Anterior cingulate cortex (tissue), 58 donors: ENCODE measurements around the gene SHC3.

ENCODE experiments used
- DNase-seq, 58 donors: peaks; one replicate each; lab custom pipeline; 2025; lab: John Stamatoyannopoulos, UW

SHC3 gene

DNA sequence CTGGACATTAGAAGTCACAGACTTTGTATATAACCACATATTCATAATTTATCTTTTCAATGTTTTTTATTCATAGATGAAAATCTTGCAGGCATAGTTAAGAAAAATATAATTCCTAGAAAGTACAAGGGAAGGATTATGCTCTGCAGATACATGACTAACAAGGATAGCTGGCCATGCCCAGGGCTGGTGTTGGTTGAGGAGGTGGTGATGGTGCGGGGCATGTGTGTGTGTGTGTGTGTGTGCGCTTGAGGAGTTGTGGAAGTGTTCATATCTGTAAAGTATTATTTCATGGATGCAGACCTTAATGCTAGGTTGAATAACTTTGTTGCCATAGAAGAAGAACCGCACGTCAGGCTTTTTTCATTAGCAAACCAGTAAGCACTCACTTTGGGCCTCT, 186.1 kb downstream of the SHC3 start:
- DNase-seq = no peak

DNA sequence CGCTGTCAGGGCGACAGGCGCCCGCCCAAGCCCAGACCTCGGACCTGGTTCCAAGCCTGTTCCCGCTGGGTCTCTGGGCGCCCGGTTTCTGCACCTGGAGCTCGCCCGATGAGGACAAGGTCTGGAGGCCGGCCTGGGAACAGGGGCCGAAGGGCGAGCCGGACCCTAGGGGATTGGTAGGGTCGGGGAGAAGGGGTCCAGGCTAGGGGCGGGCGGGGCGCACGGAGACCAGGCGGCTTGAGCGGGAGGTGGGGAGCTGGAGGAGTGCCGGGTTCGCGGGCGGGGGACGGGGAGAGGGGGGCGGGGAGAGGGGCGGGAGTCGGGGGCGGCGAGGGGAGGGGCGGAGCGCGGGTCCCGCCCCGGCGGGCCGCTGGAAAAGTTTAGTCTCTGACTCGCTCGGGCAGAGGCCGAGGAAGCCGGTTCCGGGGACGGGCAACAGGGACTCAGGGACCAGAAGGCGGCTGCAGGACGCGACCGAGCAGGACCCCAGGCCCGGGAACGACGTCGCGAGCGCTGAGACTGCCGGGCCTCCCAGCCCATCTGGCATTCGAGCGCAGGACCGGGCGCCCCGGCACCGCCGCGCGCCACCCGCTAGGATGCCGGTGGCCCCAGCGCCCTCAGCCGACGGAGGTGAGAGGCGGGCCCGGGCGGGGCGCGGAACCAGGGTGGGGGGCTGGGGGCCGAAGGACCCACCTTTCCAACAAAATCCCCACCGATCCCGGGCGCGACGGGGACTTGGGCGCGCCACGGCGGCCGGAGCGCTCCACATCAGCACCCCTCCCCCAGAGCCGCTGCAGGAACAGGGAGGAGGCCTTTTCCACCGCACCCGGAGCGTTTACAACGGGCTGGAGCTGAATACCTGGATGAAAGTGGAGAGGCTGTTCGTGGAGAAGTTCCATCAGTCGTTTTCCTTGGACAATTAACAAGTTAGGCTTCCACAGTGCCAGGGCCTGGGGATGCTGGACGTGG, 187.3 kb downstream of the SHC3 start, which contains the start of gene S1PR3:
S1PR3 (plus strand) TSS at position 403 of the 969 bp plus-strand sequence. CDS start 9,733 bp downstream, outside the sequence.
- peak in 14 of 58 donors; percentile 8 to 58 (median 24) for DNase-seq

DNA sequence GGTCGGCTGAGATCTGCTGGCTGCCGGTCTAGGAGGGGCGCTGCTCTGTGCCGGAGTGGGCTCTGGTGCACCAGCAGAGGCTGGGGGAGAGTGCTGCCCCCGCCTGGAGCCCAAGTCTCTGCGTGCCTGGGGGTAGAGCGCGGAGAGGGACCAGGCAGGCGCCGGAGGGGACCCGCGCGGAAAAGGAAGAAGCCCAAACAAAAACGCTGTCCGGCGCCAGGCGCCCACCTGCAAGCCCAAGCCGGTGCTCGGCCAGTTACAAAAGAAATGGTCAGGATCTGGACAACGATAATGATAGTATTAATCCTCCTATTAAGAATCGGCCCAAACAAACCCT, 187.9 kb downstream of the SHC3 start:
- no peak for DNase-seq

DNA sequence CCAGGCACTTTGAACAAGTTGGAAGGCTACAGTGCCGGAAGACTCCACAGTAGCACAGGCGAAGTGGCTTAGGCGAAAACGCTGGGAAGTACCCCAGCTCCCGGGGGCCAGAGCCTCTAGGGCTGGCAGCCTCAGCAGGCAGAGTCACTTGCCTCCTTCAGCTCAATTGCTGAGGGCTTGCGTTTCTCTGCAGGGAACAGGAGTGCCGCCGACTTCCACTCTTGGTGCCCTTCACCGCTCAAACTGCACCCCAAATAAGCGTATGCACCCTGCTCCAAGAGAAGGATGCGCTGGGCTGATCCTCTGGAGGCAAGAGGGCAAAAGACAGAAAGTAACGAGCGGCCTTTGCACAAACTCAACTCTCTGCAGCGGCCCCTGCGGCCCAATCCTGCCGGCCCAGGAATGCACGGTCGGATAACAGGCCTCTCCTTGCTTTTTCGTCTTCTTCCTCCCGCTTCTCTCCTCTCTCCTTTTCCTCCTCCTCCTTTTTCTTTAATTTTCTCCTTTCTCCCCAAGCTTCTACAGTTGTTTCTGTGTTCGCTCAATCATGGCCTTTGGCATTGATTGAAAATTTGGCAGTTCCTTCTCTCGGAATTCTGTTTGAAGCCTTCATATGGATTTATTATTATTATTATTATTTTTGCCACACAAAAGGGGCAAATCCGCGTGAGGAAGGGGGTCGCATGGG, 188.4 kb downstream of the SHC3 start:
- DNase-seq = no peak

DNA sequence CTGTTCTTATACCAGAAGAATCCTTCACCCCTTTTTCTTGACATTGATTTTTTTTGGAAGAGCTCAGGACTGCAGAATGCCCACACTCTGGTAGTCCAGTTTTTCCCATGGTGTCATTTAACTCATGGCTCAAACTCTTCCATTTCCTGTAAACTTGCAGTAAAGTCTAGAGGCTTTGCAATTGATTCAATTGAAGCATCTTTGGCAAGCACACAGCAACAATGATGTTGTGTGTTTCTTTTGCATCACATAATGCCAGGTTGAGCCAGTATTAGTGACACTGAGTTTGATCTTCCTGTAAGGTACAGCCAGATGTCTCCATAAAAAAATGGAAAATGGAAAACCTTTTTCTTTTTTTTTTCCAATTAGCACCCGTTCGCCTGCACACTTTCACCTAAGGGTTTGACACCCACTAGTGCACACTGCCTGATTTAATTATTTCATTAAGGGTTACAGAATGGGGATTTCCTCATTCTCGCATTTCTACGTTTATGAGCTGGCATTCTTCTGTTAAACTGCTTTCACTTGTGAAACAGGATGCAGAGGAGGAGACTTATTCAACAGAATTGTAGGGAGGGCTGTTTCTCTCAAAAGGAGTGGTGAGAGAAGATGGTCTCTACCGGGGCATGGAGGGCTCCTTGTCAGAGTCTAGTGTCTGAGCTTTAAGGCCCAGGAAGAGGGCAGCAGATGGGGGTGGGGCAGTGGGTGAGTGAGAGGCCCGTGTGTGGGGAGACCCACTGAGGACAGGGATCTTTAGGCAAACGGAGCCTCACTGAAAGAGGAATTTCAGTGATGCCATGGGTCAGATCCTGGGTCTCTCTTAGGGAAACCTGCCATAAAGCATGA, 189.6 kb downstream of the SHC3 start:
- no peak for DNase-seq

DNA sequence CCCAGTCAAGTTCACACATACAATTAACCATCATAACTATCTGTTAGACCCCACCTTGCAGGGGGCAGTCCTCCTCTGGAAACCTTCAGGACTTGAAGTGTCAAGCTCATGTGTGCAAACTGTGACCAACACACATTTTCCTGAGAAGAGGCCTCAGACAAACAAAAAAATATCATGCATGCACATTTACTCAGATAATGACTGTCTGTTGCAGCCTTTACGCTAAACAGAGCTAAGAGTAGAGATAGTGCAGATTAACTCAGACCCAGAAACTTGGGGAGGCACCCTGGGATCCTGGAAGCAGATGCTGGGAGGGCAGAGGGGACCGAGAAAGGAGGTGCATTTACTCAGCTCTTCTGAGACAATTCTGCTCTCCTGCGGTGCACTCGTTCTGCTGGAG, 191.0 kb downstream of the SHC3 start:
- DNase-seq = no peak

DNA sequence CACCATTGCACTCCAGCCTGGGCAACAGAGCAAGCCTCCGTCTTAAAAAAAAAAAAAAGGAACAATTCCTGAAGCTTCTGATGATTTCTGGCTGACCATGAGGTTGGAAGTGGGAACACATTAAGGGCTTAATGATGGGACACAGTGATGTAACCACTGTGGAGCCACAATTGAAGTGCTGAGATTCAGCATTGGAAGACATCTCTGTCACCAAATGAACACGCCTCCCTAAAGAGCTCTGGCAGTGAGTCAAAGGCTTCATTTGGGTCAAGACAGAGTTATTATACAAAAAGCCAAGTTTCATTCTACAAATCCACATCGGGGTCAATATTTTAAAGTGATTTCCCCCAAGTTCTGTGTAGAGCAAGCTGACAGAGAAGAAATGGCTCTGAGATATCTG, 191.8 kb downstream of the SHC3 start:
- DNase-seq = no peak

DNA sequence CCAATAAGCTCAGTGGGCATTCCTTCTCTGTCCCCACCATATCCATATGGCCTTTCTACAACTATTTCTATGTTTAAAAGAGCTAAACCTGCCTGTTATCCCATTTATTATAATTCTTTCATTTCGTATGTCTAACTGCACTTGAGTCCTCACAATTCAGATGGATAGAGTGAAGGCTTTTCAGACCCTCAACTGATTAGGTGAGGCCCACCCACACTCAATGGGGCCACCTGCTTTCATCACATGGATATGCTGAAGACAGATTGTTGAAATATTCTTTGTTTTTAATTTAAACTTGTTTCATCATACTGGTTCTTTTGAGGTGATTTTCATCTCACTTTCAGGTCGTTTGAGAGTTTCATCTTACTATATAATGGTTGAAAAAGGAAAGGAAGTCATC, 193.0 kb downstream of the SHC3 start:
- no peak for DNase-seq

DNA sequence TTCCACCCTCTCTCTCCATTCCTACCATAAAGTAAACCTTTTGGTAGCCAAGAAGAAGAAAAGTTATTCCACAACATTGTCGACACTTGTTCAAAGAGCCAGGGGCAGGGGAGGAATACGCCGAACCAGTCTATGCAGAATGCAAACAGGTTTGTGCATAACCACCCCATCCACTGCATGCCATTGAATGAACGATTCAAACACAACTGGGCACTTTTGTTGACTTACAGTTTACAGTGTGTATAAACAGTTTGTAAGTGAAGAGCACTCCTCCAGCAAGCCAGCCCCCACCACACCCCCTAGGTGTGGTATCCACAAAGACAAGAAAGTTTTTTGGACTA, 194.1 kb downstream of the SHC3 start:
- no peak for DNase-seq

DNA sequence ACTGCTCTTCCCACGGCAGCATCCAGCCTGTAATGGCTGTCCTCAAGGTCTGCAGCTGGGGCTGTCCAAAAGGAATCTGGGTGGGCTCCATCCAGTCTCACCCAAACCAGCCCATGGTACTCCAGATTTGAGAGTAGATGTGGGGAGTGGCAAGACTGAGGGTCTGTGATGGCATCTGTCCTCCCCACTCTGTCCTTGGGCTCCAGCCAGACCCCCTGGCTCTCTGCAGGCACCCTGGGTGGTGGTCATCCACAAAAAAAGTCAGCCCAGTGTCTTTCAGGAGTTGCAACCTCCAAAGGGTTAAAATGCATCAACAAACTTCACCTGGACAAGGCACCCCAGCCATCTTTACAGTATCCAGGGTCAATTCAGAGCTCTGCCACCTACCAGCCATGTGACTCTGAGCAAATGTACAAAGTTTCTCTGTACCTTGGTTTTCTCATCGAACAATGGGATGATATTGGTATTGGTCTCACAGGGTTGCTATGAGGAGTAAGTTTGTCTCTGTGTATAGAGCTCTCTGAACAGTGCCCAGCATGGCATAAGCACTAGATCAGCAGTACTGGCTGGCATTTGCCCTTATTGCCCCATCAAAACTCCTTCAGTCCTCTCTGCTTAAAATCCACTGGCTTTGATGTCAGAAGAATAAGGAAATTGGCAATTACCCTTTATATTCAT, 194.6 kb downstream of the SHC3 start:
- no peak for DNase-seq

DNA sequence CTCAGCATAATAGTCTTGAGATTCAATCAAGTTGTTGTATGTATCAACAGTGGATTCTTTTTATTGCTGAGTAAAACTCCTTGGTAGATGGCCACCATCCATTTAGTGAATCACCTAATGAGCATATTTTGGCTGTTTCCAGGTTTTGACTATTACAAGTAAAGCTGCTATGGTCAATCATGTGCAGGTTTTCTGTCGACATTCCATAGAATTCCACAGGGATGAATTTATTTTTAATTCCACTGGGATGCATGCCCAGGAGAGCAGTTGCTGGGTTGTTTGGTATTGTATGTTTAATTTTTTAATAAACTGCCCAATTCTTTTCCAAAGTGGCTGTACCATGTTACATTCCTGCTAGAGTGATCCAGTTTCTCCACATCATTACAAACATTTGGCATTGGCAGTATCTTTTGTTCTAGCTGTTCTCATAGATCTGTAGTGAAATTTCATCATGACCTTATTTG, 197.8 kb downstream of the SHC3 start:
- no peak for DNase-seq

DNA sequence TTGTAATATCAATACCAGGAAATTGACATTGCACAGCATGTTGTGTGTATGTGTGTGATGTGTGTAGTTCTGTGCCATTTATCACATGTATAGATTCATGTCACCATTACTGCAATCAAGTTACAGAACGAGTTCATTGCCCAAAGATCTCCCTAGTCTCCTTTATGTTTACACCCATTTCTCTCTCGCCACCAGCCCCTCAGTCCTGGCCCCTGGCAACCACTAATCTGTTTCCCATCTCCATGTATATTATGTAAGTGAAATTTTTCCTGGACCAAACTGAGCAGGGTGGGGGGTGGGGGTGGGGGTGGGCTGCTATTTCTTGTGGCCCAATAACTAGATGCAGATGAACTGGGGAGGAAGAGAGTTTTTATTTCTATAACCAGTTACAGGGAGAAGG, 198.8 kb downstream of the SHC3 start:
- no peak for DNase-seq

DNA sequence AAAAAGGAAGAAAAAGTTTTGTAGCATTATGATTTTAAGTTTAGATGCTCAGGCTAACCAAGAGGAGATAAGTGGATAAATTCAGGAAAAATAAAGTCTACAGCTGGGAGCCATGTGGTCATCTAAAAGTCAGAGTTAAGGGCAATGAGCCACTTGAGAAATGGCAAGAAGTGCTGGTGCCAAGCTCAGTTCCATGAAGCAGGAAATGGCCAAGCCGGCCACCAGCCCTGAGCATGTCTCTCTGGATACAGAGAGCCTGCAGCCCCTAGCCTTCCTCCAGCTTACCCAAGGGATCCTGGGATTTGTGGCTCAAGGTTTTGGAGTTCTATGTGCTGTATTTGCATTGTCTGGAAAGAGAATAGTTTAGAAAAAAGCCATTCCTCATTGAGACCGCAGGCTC, 199.6 kb downstream of the SHC3 start:
- no peak for DNase-seq

DNA sequence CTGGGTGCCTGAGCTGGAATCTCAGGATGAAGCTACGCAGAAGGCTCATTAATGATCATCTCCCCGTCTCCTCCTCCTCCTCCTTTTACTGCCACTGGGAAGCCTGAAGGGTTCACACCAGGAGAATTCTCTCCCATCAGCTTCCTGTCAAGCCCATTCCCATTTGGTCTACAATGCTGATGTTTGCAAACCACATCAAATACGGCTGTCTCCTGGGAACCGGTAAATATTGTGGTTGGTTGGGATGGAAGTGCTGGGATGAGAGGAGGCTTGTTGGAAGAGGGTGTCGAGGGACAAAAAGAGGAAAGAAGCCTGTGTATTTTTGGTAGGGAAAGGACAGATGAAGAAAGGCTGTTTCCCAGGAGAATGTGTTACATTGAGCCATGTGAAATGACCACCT, 200.6 kb downstream of the SHC3 start:
- no peak for DNase-seq

DNA sequence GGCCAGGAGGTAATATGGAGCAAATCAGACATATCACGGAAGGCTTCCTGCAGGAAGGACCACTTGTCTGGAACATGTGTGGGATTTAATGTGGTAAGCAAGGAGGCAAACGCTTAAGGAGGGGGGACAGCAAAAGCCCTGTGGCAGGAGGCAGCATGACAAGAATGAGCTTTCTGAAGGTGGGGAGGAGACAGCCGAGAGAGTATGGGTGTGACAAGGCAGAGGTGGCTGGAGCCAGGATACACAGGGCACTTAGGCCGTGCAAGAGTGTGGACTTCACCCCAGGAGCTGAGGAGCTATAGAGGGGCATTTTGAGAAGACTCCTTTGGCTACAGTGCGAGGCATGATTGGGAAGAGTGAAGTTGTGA, 201.7 kb downstream of the SHC3 start:
- no peak for DNase-seq

DNA sequence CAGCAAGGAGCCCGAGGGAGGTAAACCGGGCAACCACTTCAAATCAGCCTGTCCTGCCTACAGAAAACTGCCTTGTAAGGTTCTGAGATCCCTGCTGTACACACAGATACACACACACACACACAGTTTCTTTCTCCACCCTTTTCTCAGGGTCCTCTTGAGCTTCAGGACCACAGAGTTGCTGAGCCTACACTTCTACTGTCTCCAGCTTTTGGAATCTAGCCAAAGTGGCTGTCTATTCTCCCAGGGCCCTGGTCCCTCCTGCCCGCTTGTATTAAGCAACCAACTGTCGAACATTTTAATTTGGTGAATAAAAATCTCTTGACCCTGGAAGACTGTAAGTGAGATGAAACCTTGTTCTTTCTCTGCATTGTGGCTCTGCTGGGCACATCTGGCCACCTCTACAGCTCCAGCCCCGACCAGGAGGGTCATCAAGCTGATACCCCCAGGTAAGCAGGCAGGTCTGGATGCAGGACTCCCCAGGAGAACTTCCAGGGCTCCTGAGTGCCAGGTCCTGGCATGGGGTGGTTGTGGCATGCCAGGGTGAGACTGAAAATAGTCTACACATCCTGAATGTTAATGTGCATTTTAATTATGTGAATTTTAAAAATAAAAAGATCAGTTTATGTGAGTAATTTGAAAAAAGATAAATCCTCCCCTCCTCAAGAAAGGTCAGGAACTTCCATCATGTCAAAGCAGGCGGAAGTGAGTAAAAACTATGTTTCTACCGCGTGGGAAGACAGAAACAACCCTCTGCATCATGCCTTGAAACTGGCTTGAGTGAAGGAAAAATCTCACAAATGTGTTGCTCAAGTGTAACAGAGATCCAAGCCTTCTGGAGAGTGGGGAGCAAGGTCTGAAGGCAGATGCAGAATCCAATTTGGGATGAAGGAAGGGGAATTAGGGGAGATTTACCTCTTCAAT, 202.4 kb downstream of the SHC3 start:
- no peak for DNase-seq

DNA sequence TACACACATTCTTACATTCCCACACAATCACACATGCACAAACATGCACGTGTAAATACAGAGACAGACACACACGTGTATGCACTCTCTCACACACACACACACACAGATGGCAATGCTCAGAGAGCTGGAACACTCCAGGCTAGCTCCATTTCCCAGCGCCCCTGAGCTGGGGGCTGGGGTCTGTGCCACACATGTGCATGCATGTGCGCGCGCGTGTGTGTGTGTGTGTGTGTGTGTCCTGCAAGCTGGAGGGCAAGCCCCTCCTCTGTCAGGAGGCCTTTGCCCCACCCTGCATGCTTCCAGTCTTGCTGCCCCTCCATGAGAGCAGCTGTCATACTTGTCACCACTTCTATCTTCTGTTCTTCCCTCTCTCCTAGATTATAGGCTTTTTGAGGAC, 204.0 kb downstream of the SHC3 start:
- no peak for DNase-seq

DNA sequence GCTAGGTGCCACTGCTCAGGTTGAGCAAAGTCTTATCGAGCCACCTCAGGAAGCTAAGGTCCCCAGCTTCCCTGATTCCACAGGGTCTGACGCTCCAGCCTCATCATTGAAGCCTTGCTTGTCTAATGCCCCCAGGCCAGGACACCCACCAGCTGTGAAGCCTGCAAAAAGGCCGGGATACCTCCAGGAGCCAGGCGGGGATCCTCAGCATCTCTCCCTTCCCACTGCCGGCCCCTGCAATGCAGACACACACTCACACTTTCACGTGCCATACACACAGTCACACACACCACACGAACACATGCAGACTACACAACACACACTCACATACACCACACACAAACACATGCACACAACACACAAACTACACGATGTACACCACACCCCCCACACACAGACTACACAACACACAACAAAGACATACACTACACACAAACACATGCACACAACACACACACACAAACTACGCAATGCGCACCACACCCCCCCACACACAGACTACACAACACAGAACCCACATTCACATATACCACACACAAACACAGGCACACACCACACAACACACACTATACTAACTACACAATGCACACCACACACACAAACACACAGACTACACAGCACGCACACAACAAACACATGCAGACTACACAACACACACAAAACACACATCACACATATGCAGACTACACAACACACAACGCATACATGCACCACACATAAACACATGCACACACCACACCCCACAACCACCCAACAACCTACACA, 205.2 kb downstream of the SHC3 start:
- no peak for DNase-seq

DNA sequence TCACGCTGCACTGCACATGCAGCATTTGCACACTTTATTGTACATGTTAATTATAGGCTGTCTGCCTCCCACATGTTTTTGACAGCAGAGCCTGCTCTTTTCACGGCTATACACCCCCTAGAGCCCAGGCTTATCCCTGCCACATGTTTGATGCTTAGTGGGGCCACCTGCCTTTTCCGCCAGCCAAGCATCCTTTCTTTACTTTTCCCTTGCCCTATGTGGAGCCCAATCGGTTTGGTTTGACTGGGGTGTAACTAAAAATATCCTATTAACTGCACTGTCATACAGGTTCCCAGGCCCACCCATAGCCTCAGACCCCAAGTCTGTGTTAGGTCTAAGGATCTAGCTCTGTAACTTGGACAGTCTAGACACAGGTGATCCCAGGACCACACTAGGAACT, 206.2 kb downstream of the SHC3 start:
- no peak for DNase-seq
